ENCODE measurements around the gene OR10K2.
"Not testable (repeated sequence)": the region's sequence is repeated elsewhere in the genome, so short reads cannot be mapped to it uniquely, and the experiment has no call there.

OR10K2 gene

GRCh38 chr1:158390331-158390730, 35.7 kb downstream of the OR10K2 start:
- TF ChIP-seq CTCF (IDR thresholded peaks at IDR 0.05; ENCODE audit: low read depth, low read length) (no peak), POLR2A (IDR thresholded peaks at IDR 0.05; ENCODE audit: extremely low read depth, insufficient read length) (no peak)

GRCh38 chr1:158374860-158375259, 51.2 kb downstream of the OR10K2 start:
- no peak for TF ChIP-seq CTCF (IDR thresholded peaks at IDR 0.05; ENCODE audit: low read depth, low read length)
- no peak for TF ChIP-seq MYC (IDR thresholded peaks at IDR 0.05; ENCODE audit: low read depth, low read length)
- TF ChIP-seq POLR2A (IDR thresholded peaks at IDR 0.05; ENCODE audit: extremely low read depth, insufficient read length), result no peak
- TF ChIP-seq MAX (IDR thresholded peaks at IDR 0.05; ENCODE audit: low read depth, low read length), result no peak
- H3K4me3 ChIP-seq (ENCODE audit: low read depth, low read length), result no peak overlapping the region
- no peak for DNase-seq (ENCODE audit: low read depth)

More at GRCh38 chr1:158390331-158390730, 35.7 kb downstream of the OR10K2 start:
- no peak overlapping the region for H3K4me3 ChIP-seq (ENCODE audit: low read depth, low read length)
- no peak for DNase-seq (ENCODE audit: low read depth)

- not testable (repeated sequence) for DNase-seq (ENCODE audit: low read depth); H3K4me3 ChIP-seq (ENCODE audit: low read depth, low read length)
These were observed 51.9 kb downstream of the OR10K2 start for GRCh38 chr1:158374101-158374500.

- H3K4me3 ChIP-seq (ENCODE audit: low read depth, low read length), result no peak overlapping the region
- no peak for DNase-seq (ENCODE audit: low read depth)
- TF ChIP-seq MAX (IDR thresholded peaks at IDR 0.05; ENCODE audit: low read depth, low read length) (no peak), POLR2A (IDR thresholded peaks at IDR 0.05; ENCODE audit: extremely low read depth, insufficient read length) (no peak), CTCF (IDR thresholded peaks at IDR 0.05; ENCODE audit: low read depth, low read length) (no peak), MYC (IDR thresholded peaks at IDR 0.05; ENCODE audit: low read depth, low read length) (no peak)
These were observed 54.7 kb downstream of the OR10K2 start for GRCh38 chr1:158371188-158371953.

All from NB4 (cell line).